Adrenal gland (tissue), 12 donors: Measurements from ENCODE around the gene CCDC30. TPM values are rescaled to one million over a fixed set of nuclear protein-coding genes. Genes with fewer than 3 reads are reported as not detected.
A peak's percentile ranks its signal among the peaks of the same experiment; 100 is the strongest.

Experiments
- DNase-seq, 7 donors: peaks; one replicate each; pipeline ENCODE4 v3.0.0-alpha.2; 2019 to 2020
- H3K27ac ChIP-seq, 5 donors: fragments of 200-600 bp; sonication (generic) in 4 of 5; 1 replicate in 3 of 5; 2 replicates in 2 of 5; pipeline versions ENCODE4 v1.5.1 to v1.8.0; 2016 to 2020; ENCODE audit warnings: mild to moderate bottlenecking in 1 of 5
- H3K27me3 ChIP-seq: fragments of 200-600 bp; 2 replicates; pipeline ENCODE4 v1.8.0; 2021
- H3K36me3 ChIP-seq, 2 donors: fragments of 200-600 bp; replicated peaks in 1 of 2; 1 replicate in 1 of 2; 2 replicates in 1 of 2; pipeline versions ENCODE4 v1.5.1 to v1.8.0; 2018 to 2022
- H3K4me1 ChIP-seq, 2 donors: fragments of 200-600 bp; replicated peaks in 1 of 2; 1 replicate in 1 of 2; 2 replicates in 1 of 2; pipeline versions ENCODE4 v1.5.1 to v1.8.0; 2018 to 2021
- H3K4me3 ChIP-seq, 4 donors: fragments of 200-600 bp; sonication (generic) in 3 of 4; one replicate each; pipeline ENCODE4 v1.5.1; 2016 to 2018
- H3K9me3 ChIP-seq, 3 donors: fragments of 200-600 bp; sonication (generic) in 1 of 3; replicated peaks in 1 of 3; 1 replicate in 2 of 3; 2 replicates in 1 of 3; pipeline versions ENCODE4 v1.5.1 to v1.8.0; 2016 to 2021
- CTCF ChIP-seq, 6 experiments: fragments of 450-650 bp in 4 of 6; fragments of 200-600 bp in 2 of 6; sonication (generic) in 1 of 6; IDR thresholded peaks; 1 replicate in 5 of 6; 2 replicates in 1 of 6; pipeline versions ENCODE4 v1.5.1 to v1.8.0; 2016 to 2021; ENCODE audit warnings: antibody characterized with exemption in 6 of 6, mild to moderate bottlenecking in 2 of 6, moderate library complexity in 1 of 6
- POLR2A ChIP-seq, 2 donors: fragments of 450-650 bp; IDR thresholded peaks; one replicate each; pipeline ENCODE4 v1.6.1; 2017; ENCODE audit warnings: antibody characterized with exemption in 2 of 2, mild to moderate bottlenecking in 2 of 2, moderate library complexity in 1 of 2
- WGBS, 4 donors: extraction: QIAGEN DNeasy Blood & Tissue Kit in 2 of 4; methylation state at CpG; one replicate each; pipeline versions ENCODE4 v1.1.5 to v1.1.7; 2013 to 2017; 5-methylcytosine and 5-hydroxymethylcytosine counted together
- intact Hi-C, 2 donors: fragments of 100-400 bp; cut with DNase I; formaldehyde crosslinking; loops; one replicate each; pipeline versions ENCODE4 v1.14.1 to v1.15.0; 2022 to 2023
- polyA plus RNA-seq, 3 donors: library from polyadenylated mRNA; stranded (reverse); fragments of 200-250 nt in 2 of 3; fragments of 350-450 nt in 1 of 3; fragmentation: Illumina TruSeq in 1 of 3; extraction: RNeasy Lipid Tissue Mini Kit (QIAGEN cat#74804) in 1 of 3; gene quantifications; one replicate each; pipeline ENCODE4 v1.2.3, GENCODE V29; 2013 to 2014
- total RNA-seq, 9 donors: library from RNA; depleted of rRNA in 4 of 9; stranded (reverse); fragments of >200 nt in 4 of 9; fragments of 120-200 nt in 1 of 9; fragmentation: NEBNext Ultra II Directional in 1 of 9; extraction: Animal tissue kit (Norgen Biotek cat#: 25700) in 1 of 9; gene quantifications; one replicate each; pipeline versions ENCODE4 v1.1.0 to v1.2.4, GENCODE V29; 2013 to 2023
- donor health status: healthy with polysubstance abuse.
- donor health status: Bipolar disorder and iron deficiency.
- donor health status: DM: yes; HTN: yes; CAD: no.
- donor health status: DM: no; HTN: no; CAD: no.
- donor health status: DM: no; HTN: no; CAD: no.
- donor health status: DM: yes; HTN: yes; CAD: no.

Gene CCDC30
- total and polyA plus RNA-seq, 12 donors: 1.8 to 8.3 (median 4.0) TPM

- peak overlapping the region in 4 of 5 donors; percentile 57 to 94 (median 80) for H3K27ac ChIP-seq
Measured at GRCh38 chr1:42658877-42659337, 195.8 kb downstream of the CCDC30 start.

DNA sequence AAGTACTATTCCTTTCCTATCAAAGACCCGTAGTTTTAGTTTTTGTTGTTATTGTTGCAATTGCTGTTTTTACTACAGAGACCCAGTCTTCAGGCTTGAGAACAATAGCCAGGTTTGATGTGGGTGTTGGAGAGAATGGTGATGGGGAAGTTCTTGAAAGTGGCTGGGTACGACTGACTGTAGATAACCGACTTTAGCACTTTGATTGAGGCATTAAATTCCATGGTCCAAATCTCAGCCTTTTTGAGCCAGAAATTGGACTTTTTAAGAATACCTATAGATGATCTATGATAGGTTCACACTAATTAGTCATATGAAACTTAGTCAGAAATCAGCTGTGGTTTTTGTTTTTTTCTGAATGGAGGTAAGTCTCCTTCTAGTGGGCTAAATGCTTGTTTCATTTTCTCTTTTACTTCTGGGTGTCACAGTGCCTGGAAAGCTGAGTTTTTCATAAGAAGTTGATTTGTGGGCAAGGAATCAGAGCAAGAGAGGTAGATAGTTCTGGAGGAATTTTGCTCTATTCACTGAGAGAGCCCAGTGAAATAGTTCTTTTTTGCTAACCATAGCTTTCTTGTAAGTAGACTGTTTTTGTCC is 197.9 kb downstream of the CCDC30 start:
- Histone ChIP-seq H3K4me1 (peaks cover 5 to 20% of the 10 kb centered on the region in 2 donors), H3K36me3 (peaks cover 0 to 22% of the 10 kb centered on the region in 2 donors), H3K9me3 (no peaks in the 10 kb centered on the region), H3K27ac (no peak overlapping the region), H3K27me3 (no peaks in the 10 kb centered on the region), H3K4me3 (no peak overlapping the region)
- WGBS, 4 donors: 55 to 81% (median 68%) methylated on average over 3 of the region's 3 CpGs
- intact Hi-C loops: no loop called here
- TF ChIP-seq CTCF (IDR thresholded peaks at IDR 0.05) (no peak), POLR2A (IDR thresholded peaks at IDR 0.05) (no peak)
- no peak for DNase-seq

More at GRCh38 chr1:42658877-42659337, 195.8 kb downstream of the CCDC30 start:
- peak in 3 of 7 donors; percentile 11 to 19 (median 18) for DNase-seq
- 5 to 14% (median 6%) methylated on average over 15 to 20 of the region's 20 CpGs for WGBS, 4 donors
- Histone ChIP-seq H3K36me3 (peaks cover 0 to 7% of the 10 kb centered on the region in 2 donors), H3K4me1 (peaks cover 5 to 19% of the 10 kb centered on the region in 2 donors), H3K9me3 (no peaks in the 10 kb centered on the region), H3K27me3 (no peaks in the 10 kb centered on the region), H3K4me3 (peak overlapping the region; percentile 41 to 85 (median 74))
- intact Hi-C loops: no loop called here
- no peak for TF ChIP-seq CTCF (IDR thresholded peaks at IDR 0.05)
- TF ChIP-seq POLR2A (IDR thresholded peaks at IDR 0.05): no peak

DNA sequence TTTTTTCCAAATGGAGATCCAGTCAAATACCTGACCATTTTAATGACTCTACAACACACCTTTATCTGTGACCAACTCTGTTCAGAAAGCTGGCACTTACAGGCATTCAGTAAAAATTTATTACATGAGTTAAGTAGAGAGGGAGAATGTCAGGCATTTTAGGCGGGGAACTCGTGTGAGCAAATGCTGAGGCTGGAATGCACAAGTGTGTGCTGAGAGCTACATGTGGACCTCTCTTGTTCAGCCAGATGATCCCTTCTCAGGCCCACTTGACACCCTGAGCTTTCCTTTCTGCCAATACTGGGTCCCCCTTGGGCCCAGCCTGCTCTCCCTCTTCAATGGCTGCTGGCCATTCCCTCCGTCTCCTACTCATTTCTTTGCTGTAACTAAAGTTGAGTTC is 206.8 kb downstream of the CCDC30 start:
- H3K27me3 ChIP-seq: no peaks in the 10 kb centered on the region
- no peak overlapping the region for H3K4me3 ChIP-seq
- DNase-seq: no peak
- no peak for TF ChIP-seq POLR2A (IDR thresholded peaks at IDR 0.05)
- TF ChIP-seq CTCF (IDR thresholded peaks at IDR 0.05): no peak
- H3K9me3 ChIP-seq: no peaks in the 10 kb centered on the region
- no peak overlapping the region for H3K27ac ChIP-seq
- H3K36me3 ChIP-seq: peaks cover 0 to 40% of the 10 kb centered on the region in 2 donors
- no peaks in the 10 kb centered on the region for H3K4me1 ChIP-seq
- 92 to 97% (median 95%) methylated on average over 3 of the region's 3 CpGs for WGBS, 4 donors
- intact Hi-C loops: no loop called here

GRCh38 chr1:42670425-42670824 is 207.3 kb downstream of the CCDC30 start:
- H3K4me3 ChIP-seq: no peak overlapping the region
- intact Hi-C loops: no loop called here
- H3K4me1 ChIP-seq: no peaks in the 10 kb centered on the region
- no peaks in the 10 kb centered on the region for H3K9me3 ChIP-seq
- H3K36me3 ChIP-seq: peaks cover 0 to 39% of the 10 kb centered on the region in 2 donors
- no peak for DNase-seq
- H3K27ac ChIP-seq: no peak overlapping the region
- WGBS, 4 donors: 94 to 99% (median 97%) methylated on average over 4 of the region's 4 CpGs
- no peaks in the 10 kb centered on the region for H3K27me3 ChIP-seq
- no peak for TF ChIP-seq CTCF (IDR thresholded peaks at IDR 0.05)
- TF ChIP-seq POLR2A (IDR thresholded peaks at IDR 0.05): no peak
